Activated CD8-positive, alpha-beta memory T cell treated with anti-CD3 and anti-CD28 coated beads, Interleukin-2, amount 10 ng/mL, durations not matched to agents 7 days and 5 days (primary cell): ENCODE results near the gene TBC1D3B. TPM values are rescaled to one million over a fixed set of nuclear protein-coding genes. Genes with fewer than 3 reads are reported as not detected.
"Not testable (repeated sequence)": the region's sequence is repeated elsewhere in the genome, so short reads cannot be mapped to it uniquely, and the experiment has no call there.

Source experiments
- ATAC-seq: fragments of 150-1000 bp; cut with Tn5 transposase; one replicate; pipeline ENCODE4 v1.10.0; 2021; ENCODE audit warnings: moderate library complexity
- CTCF ChIA-PET: fragments of 350-600 bp; sonication (Branson Sonifier 250); formaldehyde crosslinking; loops from one replicate; lab custom pipeline; 2021; ENCODE audit warnings: antibody characterized with exemption; lab: Charles Lee
- DNase-seq: peaks from one replicate; pipeline ENCODE4 v3.0.0-alpha.2; 2020
- H3K27ac Mint-ChIP-seq: one replicate; pipeline ENCODE4 v1.8.0; 2021; ENCODE audit warnings: mild to moderate bottlenecking, mixed read lengths
- H3K27me3 Mint-ChIP-seq: one replicate; pipeline ENCODE4 v1.8.0; 2021; ENCODE audit warnings: mixed read lengths
- H3K36me3 Mint-ChIP-seq: one replicate; pipeline ENCODE4 v1.8.0; 2021; ENCODE audit warnings: mild to moderate bottlenecking, mixed read lengths
- H3K4me1 Mint-ChIP-seq: one replicate; pipeline ENCODE4 v1.8.0; 2021; ENCODE audit warnings: mixed read lengths
- H3K4me3 Mint-ChIP-seq: one replicate; pipeline ENCODE4 v1.8.0; 2021; ENCODE audit warnings: mild to moderate bottlenecking, moderate library complexity, mixed read lengths
- H3K9me3 Mint-ChIP-seq: one replicate; pipeline ENCODE4 v1.8.0; 2022; ENCODE audit warnings: low read depth, mixed read lengths
- total RNA-seq, 2 experiments: library from RNA; stranded (reverse); gene quantifications; one replicate each; pipeline ENCODE4 v1.2.3, GENCODE V29; 2021

TBC1D3B gene
- total RNA-seq, 2 experiments from 2014 or later: 5.8 to 9.9 TPM

GRCh38 chr17:36129616-36130015, 46.8 kb downstream of the TBC1D3B start:
- ATAC-seq (no peak), DNase-seq (no peak)
- CTCF ChIA-PET: no interaction called here
- Mint-ChIP-seq H3K36me3 (peaks cover 26% of the 10 kb centered on the region), H3K9me3 (peaks cover 10% of the 10 kb centered on the region), H3K27ac (no peak overlapping the region), H3K4me1 (peaks cover 8% of the 10 kb centered on the region), H3K27me3 (peaks cover 3% of the 10 kb centered on the region), H3K4me3 (no peak overlapping the region)

GRCh38 chr17:36128411-36128978, 47.9 kb downstream of the TBC1D3B start:
- Mint-ChIP-seq H3K4me1 (peaks cover 8% of the 10 kb centered on the region), H3K36me3 (peaks cover 26% of the 10 kb centered on the region)
- CTCF ChIA-PET: interaction anchor here (0.7 to 1.4 kb wide), 2 partner anchors 9 to 31 kb away, joined by 3 to 4 read pairs; no protein-coding TSS in a partner anchor

GRCh38 chr17:36127911-36128310, 48.5 kb downstream of the TBC1D3B start:
- ATAC-seq (no peak), DNase-seq (no peak)
- Mint-ChIP-seq H3K9me3 (peaks cover 12% of the 10 kb centered on the region), H3K27ac (no peak overlapping the region), H3K27me3 (peaks cover 3% of the 10 kb centered on the region), H3K36me3 (peaks cover 24% of the 10 kb centered on the region), H3K4me3 (no peak overlapping the region), H3K4me1 (peaks cover 8% of the 10 kb centered on the region)
- CTCF ChIA-PET: interaction anchor here (1.4 to 1.5 kb wide), 2 partner anchors 8 to 9 kb away, joined by 4 read pairs; no protein-coding TSS in a partner anchor

More at GRCh38 chr17:36128411-36128978, 47.9 kb downstream of the TBC1D3B start:
- Mint-ChIP-seq H3K27ac (no peak overlapping the region), H3K9me3 (peaks cover 12% of the 10 kb centered on the region), H3K4me3 (no peak overlapping the region), H3K27me3 (peaks cover 3% of the 10 kb centered on the region)
- DNase-seq (no peak), ATAC-seq (no peak)

GRCh38 chr17:36127199-36127893, 49.1 kb downstream of the TBC1D3B start:
- DNase-seq (no peak), ATAC-seq (no peak)
- Mint-ChIP-seq H3K4me3 (no peak overlapping the region), H3K4me1 (peaks cover 8% of the 10 kb centered on the region), H3K27ac (no peak overlapping the region), H3K27me3 (peaks cover 3% of the 10 kb centered on the region), H3K9me3 (peaks cover 12% of the 10 kb centered on the region), H3K36me3 (peaks cover 24% of the 10 kb centered on the region)
- CTCF ChIA-PET: interaction anchor here (1.0 to 1.5 kb wide), 3 partner anchors 8 to 22 kb away, joined by 4 read pairs; no protein-coding TSS in a partner anchor

- CTCF ChIA-PET: interaction anchor here (1.0 kb wide), 1 partner anchor 20 kb away, joined by 3 read pairs; no protein-coding TSS in a partner anchor
- H3K4me1 Mint-ChIP-seq: peaks cover 13% of the 10 kb centered on the region
- no peak overlapping the region for H3K4me3 Mint-ChIP-seq
- H3K27me3 Mint-ChIP-seq: peaks cover 2% of the 10 kb centered on the region
- H3K27ac Mint-ChIP-seq: no peak overlapping the region
- no peak for DNase-seq
- peaks cover 33% of the 10 kb centered on the region for H3K36me3 Mint-ChIP-seq
- H3K9me3 Mint-ChIP-seq: peaks cover 12% of the 10 kb centered on the region
- ATAC-seq: no peak
Measured at GRCh38 chr17:36124879-36125824, 51.3 kb downstream of the TBC1D3B start.

GRCh38 chr17:36123431-36123830, 53.0 kb downstream of the TBC1D3B start:
- no peaks in the 10 kb centered on the region for H3K27me3 Mint-ChIP-seq
- H3K4me3 Mint-ChIP-seq: no peak overlapping the region
- DNase-seq (no peak), ATAC-seq (no peak)
- H3K27ac Mint-ChIP-seq: no peak overlapping the region
- peaks cover 12% of the 10 kb centered on the region for H3K9me3 Mint-ChIP-seq
- CTCF ChIA-PET: interaction anchor here (1.1 to 1.6 kb wide), 4 partner anchors 25 to 154 kb away, joined by 3 to 4 read pairs (median 4); no protein-coding TSS in a partner anchor
- peaks cover 22% of the 10 kb centered on the region for H3K4me1 Mint-ChIP-seq
- H3K36me3 Mint-ChIP-seq: peaks cover 34% of the 10 kb centered on the region

GRCh38 chr17:36121099-36121498, 55.3 kb downstream of the TBC1D3B start:
- Mint-ChIP-seq H3K36me3 (peaks cover 18% of the 10 kb centered on the region), H3K4me1 (peaks cover 23% of the 10 kb centered on the region)
- CTCF ChIA-PET, H3K4me3 Mint-ChIP-seq, DNase-seq, H3K27me3 Mint-ChIP-seq, H3K27ac Mint-ChIP-seq, H3K9me3 Mint-ChIP-seq, ATAC-seq: not testable (repeated sequence)

GRCh38 chr17:36120221-36120620, 56.2 kb downstream of the TBC1D3B start:
- no peak overlapping the region for H3K27ac Mint-ChIP-seq
- peaks cover 2% of the 10 kb centered on the region for H3K9me3 Mint-ChIP-seq
- H3K4me3 Mint-ChIP-seq: no peak overlapping the region
- ATAC-seq (no peak), DNase-seq (no peak)
- peaks cover 12% of the 10 kb centered on the region for H3K36me3 Mint-ChIP-seq
- peaks cover 23% of the 10 kb centered on the region for H3K4me1 Mint-ChIP-seq
- H3K27me3 Mint-ChIP-seq: no peaks in the 10 kb centered on the region
- CTCF ChIA-PET: interaction anchor here (1.1 to 1.9 kb wide), 3 partner anchors 8 to 151 kb away, joined by 4 to 6 read pairs (median 4); no protein-coding TSS in a partner anchor

GRCh38 chr17:36118477-36119353, 57.7 kb downstream of the TBC1D3B start:
- no peaks in the 10 kb centered on the region for H3K27me3 Mint-ChIP-seq
- ATAC-seq: no peak
- H3K4me3 Mint-ChIP-seq: no peak overlapping the region

GRCh38 chr17:36117505-36118382, 58.7 kb downstream of the TBC1D3B start:
- CTCF ChIA-PET: interaction anchor here (0.6 to 1.4 kb wide), 3 partner anchors 9 to 46 kb away, joined by 3 to 4 read pairs (median 4); no protein-coding TSS in a partner anchor
- Mint-ChIP-seq H3K36me3 (peaks cover 19% of the 10 kb centered on the region), H3K27me3 (no peaks in the 10 kb centered on the region), H3K4me3 (no peak overlapping the region), H3K4me1 (peaks cover 23% of the 10 kb centered on the region), H3K27ac (no peak overlapping the region), H3K9me3 (peaks cover 6% of the 10 kb centered on the region)
- DNase-seq (no peak), ATAC-seq (no peak)

More at GRCh38 chr17:36118477-36119353, 57.7 kb downstream of the TBC1D3B start:
- DNase-seq: no peak
- Mint-ChIP-seq H3K9me3 (peaks cover 3% of the 10 kb centered on the region), H3K27ac (no peak overlapping the region), H3K36me3 (peaks cover 16% of the 10 kb centered on the region), H3K4me1 (peaks cover 23% of the 10 kb centered on the region)
- CTCF ChIA-PET: interaction anchor here (0.6 to 1.9 kb wide), 6 partner anchors 8 to 150 kb away, joined by 3 to 6 read pairs (median 4); no protein-coding TSS in a partner anchor
